ENCODE data around the gene ZNF236. TPM values are rescaled to one million over a fixed set of nuclear protein-coding genes. Genes with fewer than 3 reads are reported as not detected.
"Not testable (repeated sequence)": the region's sequence is repeated elsewhere in the genome, so short reads cannot be mapped to it uniquely, and the experiment has no call there.

Gene ZNF236
- total RNA-seq, 1 donor from 2014 or later: 9.2 TPM

DNA sequence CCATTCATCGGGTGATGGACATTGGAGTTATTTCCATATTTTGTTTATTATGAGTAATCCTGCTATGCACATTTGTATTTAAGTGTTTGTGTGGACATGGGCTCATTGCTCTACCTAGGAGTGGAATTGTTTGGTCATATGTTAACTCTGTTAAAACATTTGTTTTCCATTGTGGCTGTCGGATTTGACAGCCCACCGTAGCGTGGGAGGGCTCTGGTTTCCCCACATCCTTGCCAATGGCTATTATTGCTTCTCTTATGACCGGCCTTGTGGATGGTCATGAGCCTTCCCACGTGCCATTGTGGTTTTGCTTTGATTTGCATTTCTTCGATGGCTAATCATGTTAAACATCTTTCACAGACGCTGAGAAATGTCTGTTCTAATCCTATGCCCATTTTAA lies 92.0 kb downstream of the ZNF236 start:
- DNase-seq: no peak

GRCh38 chr18:76914796-76915195 lies 92.4 kb downstream of the ZNF236 start:
- no peak for DNase-seq

DNA sequence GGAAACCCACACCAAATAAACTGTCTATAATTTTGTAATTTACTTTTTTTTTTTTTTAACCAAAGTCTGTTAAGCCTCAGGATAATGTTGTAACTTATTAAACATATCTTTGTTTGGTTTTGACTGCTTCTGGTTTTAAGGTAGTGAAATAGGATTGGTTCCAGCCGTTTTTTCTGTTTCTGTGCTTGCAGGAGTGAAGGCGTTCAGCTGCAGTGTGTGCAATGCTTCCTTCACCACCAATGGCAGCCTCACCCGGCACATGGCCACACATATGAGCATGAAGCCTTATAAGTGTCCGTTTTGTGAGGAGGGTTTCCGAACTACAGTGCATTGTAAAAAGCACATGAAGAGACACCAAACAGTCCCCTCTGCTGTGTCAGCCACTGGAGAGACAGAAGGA lies 93.1 kb downstream of the ZNF236 start:
- no peak for DNase-seq

DNA sequence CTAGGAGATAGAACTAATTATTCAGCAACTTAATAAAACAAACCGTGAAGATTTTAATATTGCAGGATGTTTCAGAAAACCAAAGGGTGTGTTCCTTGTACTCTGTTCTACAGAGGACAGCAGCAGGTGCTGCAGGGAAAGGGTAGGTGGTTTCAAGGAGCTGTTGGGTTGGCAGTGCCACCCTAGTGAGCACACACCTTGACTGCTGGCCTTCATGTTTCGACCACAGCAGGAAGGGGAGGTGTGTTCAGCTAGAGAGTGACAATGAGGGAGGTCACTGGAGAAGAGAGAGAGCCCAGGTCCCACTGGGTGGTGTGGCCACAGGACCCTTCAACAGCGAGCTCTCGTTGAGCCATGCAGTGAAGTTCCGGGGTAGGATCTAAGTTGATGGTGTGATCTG lies 98.6 kb downstream of the ZNF236 start:
- no peak for DNase-seq

- peak; percentile 78 for DNase-seq
Observed at GRCh38 chr18:76922107-76922506, 99.8 kb downstream of the ZNF236 start.

- DNase-seq: peak; percentile 46
Observed at GRCh38 chr18:76923485-76924085, 101.2 kb downstream of the ZNF236 start.

DNA sequence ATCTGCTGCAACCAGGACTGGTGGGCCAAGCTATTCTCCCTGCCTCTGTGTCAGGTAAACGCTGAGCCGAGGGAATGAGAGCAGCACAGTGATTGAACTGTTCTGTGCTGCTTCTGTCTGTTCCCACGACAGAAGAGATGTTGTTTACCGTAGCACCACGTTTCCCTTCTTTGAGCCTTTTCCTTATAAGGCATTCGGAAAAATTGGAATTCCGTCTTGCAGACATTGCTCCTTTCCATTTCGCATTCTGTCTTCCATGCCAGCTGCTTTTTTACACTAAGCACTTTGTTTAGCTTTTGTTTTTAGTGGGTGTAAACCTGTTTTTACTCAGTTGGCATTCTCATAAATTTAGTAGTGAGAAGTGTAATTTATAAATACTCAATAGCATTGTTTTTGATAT lies 103.1 kb downstream of the ZNF236 start:
- no peak for DNase-seq

DNA sequence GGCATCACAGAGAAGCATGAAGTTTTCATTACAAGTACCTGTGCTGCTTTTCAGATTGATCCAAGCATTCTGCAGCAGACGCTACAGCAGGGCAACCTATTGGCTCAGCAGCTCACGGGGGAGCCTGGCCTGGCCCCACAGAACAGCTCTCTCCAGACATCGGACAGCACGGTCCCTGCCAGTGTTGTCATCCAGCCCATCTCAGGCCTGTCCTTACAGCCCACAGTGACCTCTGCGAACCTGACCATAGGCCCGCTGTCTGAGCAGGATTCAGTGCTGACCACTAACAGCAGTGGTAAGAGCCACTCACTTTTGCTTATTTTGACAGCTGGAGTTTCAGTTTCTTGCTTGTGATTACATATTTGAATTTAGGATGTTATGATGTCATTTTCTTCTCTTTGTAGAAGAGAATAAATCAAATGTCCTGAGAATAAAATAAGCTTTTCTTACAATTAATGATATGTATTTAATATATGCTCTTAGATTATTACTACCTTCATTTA lies 104.9 kb downstream of the ZNF236 start:
- DNase-seq: no peak

GRCh38 chr18:76928179-76928868 lies 106.0 kb downstream of the ZNF236 start:
- DNase-seq: no peak

DNA sequence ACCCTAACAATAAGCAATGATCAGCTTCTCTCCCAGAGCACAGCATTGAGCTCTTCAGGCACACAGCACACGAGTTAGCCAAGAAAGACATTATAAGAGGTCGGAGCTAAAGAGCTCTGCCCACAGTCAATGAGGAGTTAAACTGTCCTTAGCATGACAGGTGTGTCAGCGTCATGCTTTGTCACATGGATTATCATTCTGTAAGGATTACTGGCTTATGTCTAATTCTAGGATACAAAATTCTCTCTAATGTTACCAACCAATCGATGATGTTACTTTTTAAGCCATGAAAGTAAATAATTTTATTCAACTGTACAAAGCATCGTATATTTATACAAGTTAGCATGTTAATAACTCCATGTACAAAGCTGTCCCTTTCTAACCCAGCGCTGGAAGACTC lies 108.8 kb downstream of the ZNF236 start:
- DNase-seq: no peak

GRCh38 chr18:76932026-76932819 lies 109.9 kb downstream of the ZNF236 start:
- DNase-seq: peak; percentile 34

GRCh38 chr18:76935722-76936337 lies 113.5 kb downstream of the ZNF236 start:
- DNase-seq: no peak

DNA sequence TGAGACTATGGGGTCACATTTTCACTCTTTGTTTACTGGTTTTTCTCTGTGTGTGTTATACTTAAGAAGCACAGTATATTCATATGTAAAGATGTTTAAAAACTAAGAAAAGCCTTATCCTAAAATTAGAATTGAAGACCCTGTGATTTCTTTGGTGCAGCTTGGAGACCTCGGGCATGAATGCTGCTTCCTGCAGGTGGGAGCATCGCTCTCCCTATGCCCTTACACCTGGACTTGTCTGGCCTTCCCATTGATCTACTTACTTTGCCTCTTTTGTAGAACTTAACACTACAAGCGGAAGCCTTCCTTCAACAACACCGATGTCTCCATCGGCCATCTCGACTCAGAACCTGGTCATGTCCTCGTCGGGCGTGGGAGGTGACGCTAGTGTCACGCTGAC lies 114.5 kb downstream of the ZNF236 start:
- no peak for DNase-seq

- no peak for DNase-seq
Observed at GRCh38 chr18:76937597-76937996, 115.2 kb downstream of the ZNF236 start.

GRCh38 chr18:76938619-76939018 lies 116.3 kb downstream of the ZNF236 start:
- no peak for DNase-seq

- DNase-seq: no peak
Observed at GRCh38 chr18:76941284-76941683, 118.9 kb downstream of the ZNF236 start.

GRCh38 chr18:76943542-76944339 lies 121.4 kb downstream of the ZNF236 start:
- DNase-seq: no peak

DNA sequence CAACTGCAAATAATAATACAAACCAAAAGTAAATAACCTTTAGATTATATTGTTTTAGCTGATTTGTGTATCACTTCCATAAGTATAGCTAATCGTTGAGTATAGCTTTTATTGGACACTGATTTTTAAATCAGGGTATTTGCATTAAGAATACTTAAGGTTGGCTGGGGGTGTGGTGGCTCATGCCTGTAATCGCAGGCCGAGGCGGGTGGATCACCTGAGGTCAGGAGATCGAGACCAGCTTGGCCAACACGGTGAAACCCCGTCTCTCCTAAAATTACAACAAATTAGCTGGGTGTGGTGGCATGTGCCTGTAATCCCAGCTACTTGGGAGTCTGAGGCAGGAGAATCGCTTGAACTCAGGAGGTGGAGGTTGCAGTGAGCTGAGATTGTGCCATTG lies 122.0 kb downstream of the ZNF236 start:
- not testable (repeated sequence) for DNase-seq

GRCh38 chr18:76948345-76948744 lies 126.0 kb downstream of the ZNF236 start:
- DNase-seq: no peak

DNA sequence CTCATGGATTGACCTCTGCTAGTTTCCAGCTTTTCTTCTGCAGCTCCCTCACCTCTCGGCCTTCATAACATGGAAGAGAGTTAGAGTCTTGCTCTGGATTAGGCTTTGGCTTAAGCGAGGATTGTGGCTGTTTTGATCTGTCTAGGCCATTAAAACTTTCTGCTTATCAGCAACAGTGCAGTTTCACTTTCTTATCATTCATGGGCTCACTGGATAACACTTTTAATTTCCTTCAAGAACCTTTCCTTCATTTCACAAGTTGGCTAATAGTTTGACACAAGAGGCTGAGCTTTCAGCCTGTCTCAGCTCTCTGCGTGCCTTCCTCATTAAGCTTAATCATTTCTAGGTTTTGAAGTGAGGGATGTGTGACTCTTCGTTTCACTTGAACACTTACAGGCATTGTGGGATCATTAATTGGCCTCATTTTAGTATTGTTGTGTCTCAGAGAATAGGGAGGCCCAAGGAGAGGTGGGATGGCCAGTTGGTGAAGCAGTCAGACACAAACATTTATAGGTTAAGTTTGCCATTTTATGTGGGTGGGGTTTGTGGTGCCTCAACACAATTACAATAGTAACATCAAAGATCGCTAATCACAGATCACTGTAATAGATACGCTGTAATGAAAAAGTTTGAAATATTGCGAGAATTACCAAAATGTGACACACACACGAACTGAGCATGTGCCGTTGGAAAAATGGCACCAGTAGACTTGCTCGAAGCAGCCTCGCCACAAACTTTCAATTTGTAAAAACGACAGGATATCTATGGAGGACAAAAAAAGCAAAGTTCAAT lies 129.3 kb downstream of the ZNF236 start:
- no peak for DNase-seq

GRCh38 chr18:76952747-76953146 lies 130.4 kb downstream of the ZNF236 start:
- DNase-seq: no peak

Data from dermis blood vessel endothelial cell (primary cell).